Spleen (tissue), 7 donors: Measurements from ENCODE around the gene RRAD.

Experiments used
- CTCF ChIP-seq, 11 experiments: fragments of 200-600 bp in 7 of 11; fragments of 450-650 bp in 4 of 11; sonication (generic) in 4 of 11; IDR thresholded peaks in 8 of 11; conservative IDR thresholded peaks in 3 of 11; 1 replicate in 7 of 11; 2 replicates in 4 of 11; pipeline versions ENCODE4 v1.4.0 to v1.8.0; 2016 to 2021; ENCODE audit warnings: antibody characterized with exemption in 11 of 11, inconsistent platforms in 4 of 11, mild to moderate bottlenecking in 1 of 11
- POLR2A ChIP-seq, 3 donors: fragments of 450-650 bp; IDR thresholded peaks; one replicate each; pipeline ENCODE4 v1.5.1; 2017; ENCODE audit warnings: antibody characterized with exemption in 3 of 3, mild to moderate bottlenecking in 1 of 3
- POLR2AphosphoS5 ChIP-seq, 3 donors: sonication (generic); formaldehyde crosslinking; IDR thresholded peaks; one replicate each; pipeline ENCODE4 v1.5.1; 2017; ENCODE audit warnings: antibody characterized with exemption in 3 of 3
- donor health status: DM: no; HTN: no; CAD: no; lungs with moderate emphysema.
- donor health status: DM: no; HTN: no; CAD: no.
- donor health status: DM: no; HTN: no; CAD: no.

GRCh38 chr16:66899310-66899944 is 25.9 kb downstream of the RRAD start:
- TF ChIP-seq CTCF (IDR thresholded peaks at IDR 0.05 in 8 of 11, conservative IDR thresholded peaks at IDR 0.05 in 3 of 11) = no peak
- TF ChIP-seq POLR2AphosphoS5 (IDR thresholded peaks at IDR 0.05) = no peak
- no peak for TF ChIP-seq POLR2A (IDR thresholded peaks at IDR 0.05)
